GM23338 (cell line): ENCODE data around the gene RASA3. TPM values are rescaled to one million over a fixed set of nuclear protein-coding genes. Genes with fewer than 3 reads are reported as not detected.

ENCODE experiments used
- ATAC-seq: fragments of 200-7000 bp; cut with Tn5 transposase; 3 replicates; pipeline ENCODE4 v1.9.1; 2020
- DNase-seq: peaks from one replicate; pipeline ENCODE4 v3.0.0-alpha.2; 2015; ENCODE audit warnings: low spot score
- H2AFZ ChIP-seq: fragments of 200-600 bp; sonication (generic); 2 replicates; pipeline ENCODE4 v1.8.0; 2016; ENCODE audit warnings: antibody characterized with exemption, mild to moderate bottlenecking, moderate library complexity
- H3F3A ChIP-seq: fragments of 200-600 bp; sonication (generic); replicated peaks from 2 replicates; pipeline ENCODE4 v1.8.0; 2017; ENCODE audit warnings: antibody characterized with exemption, mixed run types, low read depth
- H3K27ac ChIP-seq: fragments of 200-600 bp; sonication (generic); 2 replicates; pipeline ENCODE4 v1.6.1; 2016; ENCODE audit warnings: low read depth
- H3K27me3 ChIP-seq: fragments of 200-600 bp; sonication (generic); 2 replicates; pipeline ENCODE4 v1.8.0; 2016; ENCODE audit warnings: mild to moderate bottlenecking, mixed run types, moderate library complexity; ENCODE audit not compliant: insufficient read depth
- H3K36me3 ChIP-seq: fragments of 200-600 bp; sonication (generic); 2 replicates; pipeline ENCODE4 v1.8.0; 2016; ENCODE audit warnings: mild to moderate bottlenecking; ENCODE audit not compliant: insufficient read depth
- H3K4me1 ChIP-seq: fragments of 200-600 bp; sonication (generic); 2 replicates; pipeline ENCODE4 v1.8.0; 2016; ENCODE audit warnings: mild to moderate bottlenecking, moderate library complexity; ENCODE audit not compliant: insufficient read depth
- H3K4me2 ChIP-seq: fragments of 200-600 bp; sonication (generic); 2 replicates; pipeline ENCODE4 v1.7.1; 2017; ENCODE audit warnings: mixed run types
- H3K4me3 ChIP-seq: fragments of 200-600 bp; sonication (generic); 2 replicates; pipeline ENCODE4 v1.6.1; 2016; ENCODE audit warnings: mixed run types
- H3K79me2 ChIP-seq: fragments of 200-600 bp; sonication (generic); replicated peaks from 2 replicates; pipeline ENCODE4 v1.8.0; 2017; ENCODE audit warnings: mild to moderate bottlenecking; ENCODE audit not compliant: insufficient read depth
- H3K9me2 ChIP-seq: fragments of 200-600 bp; sonication (generic); 2 replicates; pipeline ENCODE4 v1.8.0; 2017; ENCODE audit not compliant: insufficient read depth
- H4K20me1 ChIP-seq: fragments of 200-600 bp; sonication (generic); replicated peaks from 2 replicates; pipeline ENCODE4 v1.8.0; 2017; ENCODE audit warnings: mild to moderate bottlenecking; ENCODE audit not compliant: insufficient read depth
- H3K27ac Mint-ChIP-seq: 2 replicates; pipeline ENCODE4 v1.8.0; 2020; ENCODE audit warnings: inconsistent platforms, mild to moderate bottlenecking, moderate library complexity, mixed read lengths
- H3K27me3 Mint-ChIP-seq: 3 replicates; pipeline ENCODE4 v1.8.0; 2022; ENCODE audit warnings: low read depth, mild to moderate bottlenecking, moderate library complexity, mixed read lengths, inconsistent platforms; ENCODE audit not compliant: insufficient read depth, poor library complexity
- H3K36me3 Mint-ChIP-seq: 3 replicates; pipeline ENCODE4 v1.8.0; 2021; ENCODE audit warnings: low read depth, mild to moderate bottlenecking, inconsistent platforms, moderate library complexity, mixed read lengths
- H3K4me1 Mint-ChIP-seq: 3 replicates; pipeline ENCODE4 v1.8.0; 2020; ENCODE audit warnings: mild to moderate bottlenecking, inconsistent platforms, mixed read lengths
- H3K4me3 Mint-ChIP-seq: 3 replicates; pipeline ENCODE4 v1.8.0; 2021; ENCODE audit warnings: moderate library complexity, mild to moderate bottlenecking, inconsistent platforms, mixed read lengths
- H3K9me3 Mint-ChIP-seq: 3 replicates; pipeline ENCODE4 v1.8.0; 2020; ENCODE audit warnings: moderate library complexity, mild to moderate bottlenecking, inconsistent platforms, mixed read lengths
- ETS1 ChIP-seq: IDR thresholded peaks from 2 replicates; pipeline ENCODE4 v1.6.1; 2016; ENCODE audit warnings: antibody characterized with exemption
- EZH2 ChIP-seq: fragments of 200-600 bp; sonication (generic); IDR thresholded peaks from one replicate; pipeline ENCODE4 v1.8.0; 2017; ENCODE audit warnings: antibody characterized with exemption, mild to moderate bottlenecking, low read depth; ENCODE audit not compliant: unreplicated experiment
- JUNB ChIP-seq: IDR thresholded peaks from one replicate; pipeline ENCODE4 v1.6.1; 2016; ENCODE audit warnings: antibody characterized with exemption; ENCODE audit not compliant: unreplicated experiment
- NANOG ChIP-seq: IDR thresholded peaks from 2 replicates; pipeline ENCODE4 v1.6.1; 2016; ENCODE audit warnings: antibody characterized with exemption, borderline replicate concordance
- POLR2AphosphoS5 ChIP-seq: IDR thresholded peaks from 2 replicates; pipeline ENCODE4 v1.6.1; 2016; ENCODE audit warnings: antibody characterized with exemption, low read depth
- REST ChIP-seq: IDR thresholded peaks from one replicate; pipeline ENCODE4 v1.6.1; 2018; ENCODE audit warnings: antibody characterized with exemption; ENCODE audit not compliant: unreplicated experiment
- polyA plus RNA-seq: library from polyadenylated mRNA; unstranded; fragments of >200 nt; fragmentation: Nextera tagmentation; extraction: Ambion mirVana; gene quantifications from 2 replicates; pipeline ENCODE4 v1.2.1, GENCODE V29; 2016
- total RNA-seq: library from RNA; depleted of rRNA; stranded (reverse); fragments of >200 nt; shearing (Covaris generic); gene quantifications from 2 replicates; pipeline ENCODE4 v1.2.3, GENCODE V29; 2014

RASA3 gene
- total and polyA plus RNA-seq, 2 experiments from 2014 or later: 11.2 to 20.7 TPM

- ATAC-seq (no peak), DNase-seq (no peak)
- H3K27ac Mint-ChIP-seq: no peak overlapping the region
- no peak overlapping the region for H3K4me3 ChIP-seq
- H3K79me2 ChIP-seq: peaks cover 70% of the 10 kb centered on the region
- H3K4me1 ChIP-seq: peaks cover 23% of the 10 kb centered on the region
- no peaks in the 10 kb centered on the region for H3K9me2 ChIP-seq
- H3K27me3 ChIP-seq: no peaks in the 10 kb centered on the region
- H3K27ac ChIP-seq: no peak overlapping the region
- H3K9me3 Mint-ChIP-seq: no peaks in the 10 kb centered on the region
- H3K36me3 ChIP-seq: no peaks in the 10 kb centered on the region
- H3K4me3 Mint-ChIP-seq: no peak overlapping the region
- H3K4me1 Mint-ChIP-seq: peaks cover 51% of the 10 kb centered on the region
- H2AFZ ChIP-seq: no peak overlapping the region
- no peaks in the 10 kb centered on the region; the same call in 2 of the 3 replicates for H3K36me3 Mint-ChIP-seq
- H4K20me1 ChIP-seq: peaks cover 10% of the 10 kb centered on the region; the same call in 1 of the 2 replicates
- H3K4me2 ChIP-seq: no peak overlapping the region
- H3K27me3 Mint-ChIP-seq: peaks cover 18% of the 10 kb centered on the region
- no peak for TF ChIP-seq NANOG
- no peak for TF ChIP-seq EZH2
- TF ChIP-seq ETS1: no peak
- no peak for TF ChIP-seq JUNB
- H3F3A ChIP-seq: peaks cover 10% of the 10 kb centered on the region
These were observed 8.0 kb downstream of the RASA3 start for GRCh38 chr13:114124431-114124830.

GRCh38 chr13:114123876-114124275 lies 8.5 kb downstream of the RASA3 start:
- DNase-seq (no peak), ATAC-seq (no peak)
- H3K27ac ChIP-seq: no peak overlapping the region
- no peak overlapping the region for H3K4me2 ChIP-seq
- peaks cover 10% of the 10 kb centered on the region for H3F3A ChIP-seq
- H3K9me3 Mint-ChIP-seq: no peaks in the 10 kb centered on the region
- H3K27ac Mint-ChIP-seq: no peak overlapping the region
- TF ChIP-seq NANOG: no peak
- TF ChIP-seq EZH2: no peak
- no peak for TF ChIP-seq JUNB
- TF ChIP-seq POLR2AphosphoS5: no peak
- TF ChIP-seq REST: no peak
- peaks cover 17% of the 10 kb centered on the region for H3K4me1 ChIP-seq
- no peaks in the 10 kb centered on the region; the same call in 2 of the 3 replicates for H3K36me3 Mint-ChIP-seq
- H3K36me3 ChIP-seq: no peaks in the 10 kb centered on the region
- H4K20me1 ChIP-seq: peaks cover 10% of the 10 kb centered on the region; the same call in 1 of the 2 replicates
- H3K27me3 Mint-ChIP-seq: peaks cover 16% of the 10 kb centered on the region
- H3K4me3 Mint-ChIP-seq: no peak overlapping the region
- H3K4me3 ChIP-seq: no peak overlapping the region
- H3K4me1 Mint-ChIP-seq: peaks cover 50% of the 10 kb centered on the region
- peaks cover 64% of the 10 kb centered on the region for H3K79me2 ChIP-seq
- no peaks in the 10 kb centered on the region for H3K27me3 ChIP-seq
- H2AFZ ChIP-seq: no peak overlapping the region
- no peaks in the 10 kb centered on the region for H3K9me2 ChIP-seq
